LNCAP (cell line): ENCODE results near the gene CATSPERE.

Source experiments
- TF ChIP-seq, protein P1 (sequence below): fragments of 450-650 bp; IDR thresholded peaks from 2 replicates; pipeline ENCODE4 v1.5.1; 2017; ENCODE audit warnings: mild to moderate bottlenecking

Gene CATSPERE

GRCh38 chr1:244427647-244428046 is 33.4 kb upstream of the CATSPERE start:
- TF ChIP-seq, protein P1, sequence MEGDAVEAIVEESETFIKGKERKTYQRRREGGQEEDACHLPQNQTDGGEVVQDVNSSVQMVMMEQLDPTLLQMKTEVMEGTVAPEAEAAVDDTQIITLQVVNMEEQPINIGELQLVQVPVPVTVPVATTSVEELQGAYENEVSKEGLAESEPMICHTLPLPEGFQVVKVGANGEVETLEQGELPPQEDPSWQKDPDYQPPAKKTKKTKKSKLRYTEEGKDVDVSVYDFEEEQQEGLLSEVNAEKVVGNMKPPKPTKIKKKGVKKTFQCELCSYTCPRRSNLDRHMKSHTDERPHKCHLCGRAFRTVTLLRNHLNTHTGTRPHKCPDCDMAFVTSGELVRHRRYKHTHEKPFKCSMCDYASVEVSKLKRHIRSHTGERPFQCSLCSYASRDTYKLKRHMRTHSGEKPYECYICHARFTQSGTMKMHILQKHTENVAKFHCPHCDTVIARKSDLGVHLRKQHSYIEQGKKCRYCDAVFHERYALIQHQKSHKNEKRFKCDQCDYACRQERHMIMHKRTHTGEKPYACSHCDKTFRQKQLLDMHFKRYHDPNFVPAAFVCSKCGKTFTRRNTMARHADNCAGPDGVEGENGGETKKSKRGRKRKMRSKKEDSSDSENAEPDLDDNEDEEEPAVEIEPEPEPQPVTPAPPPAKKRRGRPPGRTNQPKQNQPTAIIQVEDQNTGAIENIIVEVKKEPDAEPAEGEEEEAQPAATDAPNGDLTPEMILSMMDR, result no peak

DNA sequence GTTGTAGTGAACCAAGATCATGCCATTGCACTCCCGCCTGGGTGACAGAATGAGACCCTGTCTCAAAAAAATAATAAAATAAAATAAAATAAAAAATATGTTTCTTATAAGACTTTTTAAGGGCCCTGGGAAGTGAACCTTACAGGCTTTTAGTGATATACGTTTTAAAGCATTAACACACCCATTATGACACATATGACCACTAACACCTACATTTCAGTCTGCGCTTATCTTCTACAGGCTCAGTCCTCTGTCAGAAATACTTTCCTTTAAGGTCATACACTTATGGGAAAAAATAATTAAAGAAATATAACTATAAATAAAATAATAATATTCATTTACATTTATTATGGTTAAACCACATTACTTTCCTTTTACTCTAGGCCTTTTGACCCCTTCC is 31.3 kb upstream of the CATSPERE start:
- TF ChIP-seq, protein P1, result no peak

DNA sequence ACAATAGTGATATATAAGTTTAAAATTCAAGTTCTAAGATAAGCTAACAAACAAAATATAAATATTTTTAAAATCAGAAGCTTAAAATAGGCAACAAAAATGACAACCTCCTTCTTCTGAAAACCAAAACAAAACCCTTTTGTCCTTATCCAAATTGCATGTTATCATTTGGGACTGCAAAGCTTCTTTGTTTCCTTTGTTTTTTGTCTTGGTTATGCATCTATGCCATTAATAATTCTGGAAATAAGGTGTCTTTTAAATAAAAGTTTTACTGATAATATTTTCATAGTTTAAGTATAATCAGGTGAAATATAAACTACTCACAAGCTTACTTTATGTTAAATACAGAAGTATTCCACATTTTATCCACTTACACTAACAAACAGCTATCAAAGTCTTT is 29.9 kb upstream of the CATSPERE start:
- TF ChIP-seq, protein P1, result no peak

DNA sequence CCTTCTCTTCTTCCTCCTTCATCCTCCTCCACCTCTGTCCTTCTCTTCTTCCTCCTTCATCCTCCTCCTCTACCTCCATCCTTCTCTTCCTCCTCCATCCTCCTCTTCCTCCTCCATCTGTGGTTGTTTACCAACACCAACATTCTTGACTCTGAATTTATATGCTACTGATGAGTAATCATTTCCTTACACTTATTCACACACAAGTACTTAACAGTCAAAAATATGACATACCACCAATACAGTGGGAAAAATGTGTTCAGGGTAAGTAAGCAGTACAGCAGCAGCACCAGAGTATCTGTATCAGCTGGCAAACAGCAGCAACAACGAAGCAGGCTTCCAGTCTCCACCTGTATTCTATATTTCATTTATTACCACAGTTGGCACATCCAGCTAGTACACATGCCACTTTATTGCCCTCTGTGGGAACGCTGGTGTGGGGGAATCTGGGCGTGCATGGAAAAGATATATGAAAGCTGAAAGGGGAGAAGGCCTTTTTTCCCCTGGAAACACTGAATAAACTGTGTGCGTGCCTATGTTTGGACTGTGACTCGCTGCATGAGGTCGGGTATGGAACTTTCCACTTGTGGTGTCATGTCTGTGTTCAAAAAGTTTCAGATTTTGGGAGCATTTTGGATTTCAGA is 25.4 kb upstream of the CATSPERE start:
- TF ChIP-seq, protein P1, result no peak

- TF ChIP-seq, protein P1, result no peak
Observed at GRCh38 chr1:244436336-244437085, 24.6 kb upstream of the CATSPERE start.

DNA sequence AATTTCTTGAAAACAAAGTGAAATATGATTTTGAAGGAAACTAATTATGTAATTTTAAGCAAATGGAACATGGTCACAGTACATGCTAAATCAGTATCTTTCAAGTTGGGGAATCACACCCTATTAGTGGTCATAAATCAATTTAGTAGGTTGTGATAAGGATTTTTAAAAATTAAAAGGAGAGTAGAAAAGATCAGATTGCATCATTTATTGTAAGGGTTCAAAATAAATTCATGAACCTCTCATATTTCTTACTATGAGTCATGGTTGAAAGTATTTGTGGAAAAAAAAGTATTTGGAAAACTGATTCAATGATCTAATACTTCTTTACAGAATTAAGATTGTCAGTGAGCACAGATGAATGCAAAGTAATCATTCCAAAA is 24.0 kb upstream of the CATSPERE start:
- TF ChIP-seq, protein P1, result no peak

GRCh38 chr1:244439391-244440032 is 21.6 kb upstream of the CATSPERE start:
- TF ChIP-seq, protein P1, result no peak
